SK-N-SH (cell line): ENCODE results near the gene OR6B1.
"Not testable (repeated sequence)": the region's sequence is repeated elsewhere in the genome, so short reads cannot be mapped to it uniquely, and the experiment has no call there.

Experiments used
- EP300 ChIP-seq, 2 experiments: IDR thresholded peaks; 2 replicates each; pipeline versions ENCODE4 v1.4.0 to v1.6.1; 2012; ENCODE audit warnings: borderline replicate concordance in 1 of 2, low read depth in 1 of 2, low read length in 1 of 2
- EZH2phosphoT487 ChIP-seq: fragments of 200-600 bp; sonication (generic); IDR thresholded peaks from 2 replicates; pipeline ENCODE4 v1.6.1; 2017; ENCODE audit warnings: low read depth, mixed run types, mild to moderate bottlenecking, antibody characterized with exemption, moderate library complexity, borderline replicate concordance
- FOXM1 ChIP-seq: IDR thresholded peaks from 2 replicates; pipeline ENCODE4 v1.4.0; 2012; ENCODE audit warnings: low read depth, mild to moderate bottlenecking
- MXI1 ChIP-seq: IDR thresholded peaks from 2 replicates; pipeline ENCODE4 v1.6.1; 2012; ENCODE audit warnings: mild to moderate bottlenecking, low read depth, low read length, improper control_type of control experiment
- POLR2AphosphoS5 ChIP-seq: IDR thresholded peaks from 2 replicates; pipeline ENCODE4 v1.6.1; 2012; ENCODE audit warnings: low read depth, low read length
- RAD21 ChIP-seq: IDR thresholded peaks from 2 replicates; pipeline ENCODE4 v1.6.1; 2012; ENCODE audit warnings: mild to moderate bottlenecking, low read length
- SMC3 ChIP-seq: IDR thresholded peaks from 2 replicates; pipeline ENCODE4 v1.6.1; 2012; ENCODE audit warnings: low read depth, low read length, improper control_type of control experiment
- TF ChIP-seq, protein P1 (sequence below): fragments of 200-600 bp; sonication (generic); IDR thresholded peaks from 2 replicates; pipeline ENCODE4 v1.6.1; 2017; ENCODE audit warnings: antibody characterized with exemption, mild to moderate bottlenecking, moderate library complexity
- TF ChIP-seq, protein P2 (sequence below): IDR thresholded peaks from 2 replicates; pipeline ENCODE4 v1.6.1; 2012; ENCODE audit warnings: mild to moderate bottlenecking, low read depth, low read length, moderate library complexity
- TF ChIP-seq, protein P3 (sequence below): IDR thresholded peaks from 2 replicates; pipeline ENCODE4; 2012

DNA sequence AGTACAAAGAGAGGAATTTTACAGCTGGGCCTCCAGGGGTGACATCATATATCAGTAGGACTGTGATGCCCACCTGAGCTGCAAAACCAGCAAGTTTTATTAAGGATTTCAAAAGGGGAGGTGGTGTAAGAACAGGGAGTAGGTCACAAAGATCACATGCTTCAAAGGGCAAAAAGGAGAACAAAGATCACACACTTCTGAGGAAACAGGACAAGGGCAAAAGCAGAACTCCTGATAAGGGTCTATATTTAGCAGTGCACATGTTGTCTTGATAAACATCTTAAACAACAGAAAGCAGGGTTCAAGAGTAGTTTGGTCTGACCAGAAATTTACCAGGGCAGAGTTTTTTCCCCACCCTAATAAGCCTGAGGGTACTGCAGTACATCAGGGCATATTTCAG lies 9.9 kb downstream of the OR6B1 start:
- TF ChIP-seq, protein P1, sequence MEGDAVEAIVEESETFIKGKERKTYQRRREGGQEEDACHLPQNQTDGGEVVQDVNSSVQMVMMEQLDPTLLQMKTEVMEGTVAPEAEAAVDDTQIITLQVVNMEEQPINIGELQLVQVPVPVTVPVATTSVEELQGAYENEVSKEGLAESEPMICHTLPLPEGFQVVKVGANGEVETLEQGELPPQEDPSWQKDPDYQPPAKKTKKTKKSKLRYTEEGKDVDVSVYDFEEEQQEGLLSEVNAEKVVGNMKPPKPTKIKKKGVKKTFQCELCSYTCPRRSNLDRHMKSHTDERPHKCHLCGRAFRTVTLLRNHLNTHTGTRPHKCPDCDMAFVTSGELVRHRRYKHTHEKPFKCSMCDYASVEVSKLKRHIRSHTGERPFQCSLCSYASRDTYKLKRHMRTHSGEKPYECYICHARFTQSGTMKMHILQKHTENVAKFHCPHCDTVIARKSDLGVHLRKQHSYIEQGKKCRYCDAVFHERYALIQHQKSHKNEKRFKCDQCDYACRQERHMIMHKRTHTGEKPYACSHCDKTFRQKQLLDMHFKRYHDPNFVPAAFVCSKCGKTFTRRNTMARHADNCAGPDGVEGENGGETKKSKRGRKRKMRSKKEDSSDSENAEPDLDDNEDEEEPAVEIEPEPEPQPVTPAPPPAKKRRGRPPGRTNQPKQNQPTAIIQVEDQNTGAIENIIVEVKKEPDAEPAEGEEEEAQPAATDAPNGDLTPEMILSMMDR, result not testable (repeated sequence)
- not testable (repeated sequence) for TF ChIP-seq FOXM1; EZH2phosphoT487; RAD21; POLR2AphosphoS5; EP300 (IDR thresholded peaks at IDR 0.05; ENCODE audit: borderline replicate concordance in 1 of 2, low read depth in 1 of 2, low read length in 1 of 2); MXI1; SMC3
- TF ChIP-seq, protein P2, sequence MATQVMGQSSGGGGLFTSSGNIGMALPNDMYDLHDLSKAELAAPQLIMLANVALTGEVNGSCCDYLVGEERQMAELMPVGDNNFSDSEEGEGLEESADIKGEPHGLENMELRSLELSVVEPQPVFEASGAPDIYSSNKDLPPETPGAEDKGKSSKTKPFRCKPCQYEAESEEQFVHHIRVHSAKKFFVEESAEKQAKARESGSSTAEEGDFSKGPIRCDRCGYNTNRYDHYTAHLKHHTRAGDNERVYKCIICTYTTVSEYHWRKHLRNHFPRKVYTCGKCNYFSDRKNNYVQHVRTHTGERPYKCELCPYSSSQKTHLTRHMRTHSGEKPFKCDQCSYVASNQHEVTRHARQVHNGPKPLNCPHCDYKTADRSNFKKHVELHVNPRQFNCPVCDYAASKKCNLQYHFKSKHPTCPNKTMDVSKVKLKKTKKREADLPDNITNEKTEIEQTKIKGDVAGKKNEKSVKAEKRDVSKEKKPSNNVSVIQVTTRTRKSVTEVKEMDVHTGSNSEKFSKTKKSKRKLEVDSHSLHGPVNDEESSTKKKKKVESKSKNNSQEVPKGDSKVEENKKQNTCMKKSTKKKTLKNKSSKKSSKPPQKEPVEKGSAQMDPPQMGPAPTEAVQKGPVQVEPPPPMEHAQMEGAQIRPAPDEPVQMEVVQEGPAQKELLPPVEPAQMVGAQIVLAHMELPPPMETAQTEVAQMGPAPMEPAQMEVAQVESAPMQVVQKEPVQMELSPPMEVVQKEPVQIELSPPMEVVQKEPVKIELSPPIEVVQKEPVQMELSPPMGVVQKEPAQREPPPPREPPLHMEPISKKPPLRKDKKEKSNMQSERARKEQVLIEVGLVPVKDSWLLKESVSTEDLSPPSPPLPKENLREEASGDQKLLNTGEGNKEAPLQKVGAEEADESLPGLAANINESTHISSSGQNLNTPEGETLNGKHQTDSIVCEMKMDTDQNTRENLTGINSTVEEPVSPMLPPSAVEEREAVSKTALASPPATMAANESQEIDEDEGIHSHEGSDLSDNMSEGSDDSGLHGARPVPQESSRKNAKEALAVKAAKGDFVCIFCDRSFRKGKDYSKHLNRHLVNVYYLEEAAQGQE, result not testable (repeated sequence)
- TF ChIP-seq, protein P3, sequence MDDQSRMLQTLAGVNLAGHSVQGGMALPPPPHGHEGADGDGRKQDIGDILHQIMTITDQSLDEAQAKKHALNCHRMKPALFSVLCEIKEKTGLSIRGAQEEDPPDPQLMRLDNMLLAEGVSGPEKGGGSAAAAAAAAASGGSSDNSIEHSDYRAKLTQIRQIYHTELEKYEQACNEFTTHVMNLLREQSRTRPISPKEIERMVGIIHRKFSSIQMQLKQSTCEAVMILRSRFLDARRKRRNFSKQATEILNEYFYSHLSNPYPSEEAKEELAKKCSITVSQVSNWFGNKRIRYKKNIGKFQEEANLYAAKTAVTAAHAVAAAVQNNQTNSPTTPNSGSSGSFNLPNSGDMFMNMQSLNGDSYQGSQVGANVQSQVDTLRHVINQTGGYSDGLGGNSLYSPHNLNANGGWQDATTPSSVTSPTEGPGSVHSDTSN, result not testable (repeated sequence)
